GM12875 (cell line): Measurements from ENCODE around the gene ATXN2.
"Not testable (repeated sequence)": the region's sequence is repeated elsewhere in the genome, so short reads cannot be mapped to it uniquely, and the experiment has no call there.

Experiments used
- H3K4me3 ChIP-seq: one replicate; pipeline ENCODE4 v1.5.1; 2011; ENCODE audit warnings: low read depth, low read length, control low read depth
- CTCF ChIP-seq: IDR thresholded peaks from 2 replicates; pipeline ENCODE4 v1.5.1; 2011; ENCODE audit warnings: low read depth, mild to moderate bottlenecking, control low read depth, inconsistent platforms, low read length, moderate library complexity, borderline replicate concordance; ENCODE audit not compliant: insufficient read depth

ATXN2 gene

GRCh38 chr12:111597831-111598636 lies 1.1 kb downstream of the ATXN2 start:
- peak overlapping the region; percentile 98 for H3K4me3 ChIP-seq
- no peak for TF ChIP-seq CTCF

- no peak for TF ChIP-seq CTCF
- H3K4me3 ChIP-seq = peak overlapping the region; percentile 98
Measured at GRCh38 chr12:111596985-111597830, 1.9 kb downstream of the ATXN2 start.

GRCh38 chr12:111595341-111595835 lies 3.7 kb downstream of the ATXN2 start:
- H3K4me3 ChIP-seq = not testable (repeated sequence)

GRCh38 chr12:111591399-111592010 lies 7.6 kb downstream of the ATXN2 start:
- H3K4me3 ChIP-seq = not testable (repeated sequence)

- TF ChIP-seq CTCF = no peak
- no peak overlapping the region for H3K4me3 ChIP-seq
Measured at GRCh38 chr12:111590552-111590951, 8.6 kb downstream of the ATXN2 start.

GRCh38 chr12:111589601-111590000 lies 9.5 kb downstream of the ATXN2 start:
- TF ChIP-seq CTCF = no peak
- H3K4me3 ChIP-seq = no peak overlapping the region

GRCh38 chr12:111588010-111588409 lies 11.1 kb downstream of the ATXN2 start:
- no peak overlapping the region for H3K4me3 ChIP-seq
- no peak for TF ChIP-seq CTCF
